ENCODE data around the gene SLC6A9.

Gene SLC6A9

DNA sequence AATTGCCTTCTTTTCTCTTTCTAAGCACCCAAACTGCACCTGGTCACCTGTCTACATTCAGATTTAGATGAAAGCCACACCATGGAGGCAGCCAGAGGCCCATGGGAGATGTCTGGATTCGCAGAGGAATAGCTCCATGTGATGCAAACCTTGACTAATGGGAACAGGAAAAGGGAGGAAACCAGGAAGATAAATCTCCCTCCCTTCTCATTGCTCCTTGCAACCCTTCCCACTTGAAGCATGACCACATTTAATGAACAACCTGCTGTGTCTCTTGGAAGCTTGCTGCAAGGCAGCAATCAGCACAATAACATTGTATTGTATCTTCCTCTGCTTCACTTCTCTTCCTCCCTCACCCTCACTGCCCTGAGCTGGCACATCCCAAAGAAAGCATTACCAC is 44.8 kb upstream of the SLC6A9 start:
- no peak for TF ChIP-seq FOXM1 (IDR thresholded peaks at IDR 0.05; ENCODE audit: borderline replicate concordance, low read depth)
- TF ChIP-seq CEBPB (IDR thresholded peaks at IDR 0.05) = no peak
- TF ChIP-seq TAF1 (IDR thresholded peaks at IDR 0.05; ENCODE audit: low read depth) = no peak
- no peak for TF ChIP-seq RAD21 (IDR thresholded peaks at IDR 0.05; ENCODE audit: low read depth)
- no peak for TF ChIP-seq ZBTB7A (IDR thresholded peaks at IDR 0.05; ENCODE audit: low read depth)
- no peak for TF ChIP-seq CREB1 (IDR thresholded peaks at IDR 0.05; ENCODE audit: low read depth)
- TF ChIP-seq, protein P1, sequence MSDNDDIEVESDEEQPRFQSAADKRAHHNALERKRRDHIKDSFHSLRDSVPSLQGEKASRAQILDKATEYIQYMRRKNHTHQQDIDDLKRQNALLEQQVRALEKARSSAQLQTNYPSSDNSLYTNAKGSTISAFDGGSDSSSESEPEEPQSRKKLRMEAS (IDR thresholded peaks at IDR 0.05) = no peak
- TF ChIP-seq TEAD4 (IDR thresholded peaks at IDR 0.05) = no peak
- TF ChIP-seq TCF12 (IDR thresholded peaks at IDR 0.05; ENCODE audit: low read depth) = no peak
- TF ChIP-seq EGR1 (IDR thresholded peaks at IDR 0.05) = no peak
- TF ChIP-seq NFIC (IDR thresholded peaks at IDR 0.05) = no peak
- TF ChIP-seq, protein P2, sequence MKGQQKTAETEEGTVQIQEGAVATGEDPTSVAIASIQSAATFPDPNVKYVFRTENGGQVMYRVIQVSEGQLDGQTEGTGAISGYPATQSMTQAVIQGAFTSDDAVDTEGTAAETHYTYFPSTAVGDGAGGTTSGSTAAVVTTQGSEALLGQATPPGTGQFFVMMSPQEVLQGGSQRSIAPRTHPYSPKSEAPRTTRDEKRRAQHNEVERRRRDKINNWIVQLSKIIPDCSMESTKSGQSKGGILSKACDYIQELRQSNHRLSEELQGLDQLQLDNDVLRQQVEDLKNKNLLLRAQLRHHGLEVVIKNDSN (IDR thresholded peaks at IDR 0.05) = no peak
- TF ChIP-seq, protein P3, sequence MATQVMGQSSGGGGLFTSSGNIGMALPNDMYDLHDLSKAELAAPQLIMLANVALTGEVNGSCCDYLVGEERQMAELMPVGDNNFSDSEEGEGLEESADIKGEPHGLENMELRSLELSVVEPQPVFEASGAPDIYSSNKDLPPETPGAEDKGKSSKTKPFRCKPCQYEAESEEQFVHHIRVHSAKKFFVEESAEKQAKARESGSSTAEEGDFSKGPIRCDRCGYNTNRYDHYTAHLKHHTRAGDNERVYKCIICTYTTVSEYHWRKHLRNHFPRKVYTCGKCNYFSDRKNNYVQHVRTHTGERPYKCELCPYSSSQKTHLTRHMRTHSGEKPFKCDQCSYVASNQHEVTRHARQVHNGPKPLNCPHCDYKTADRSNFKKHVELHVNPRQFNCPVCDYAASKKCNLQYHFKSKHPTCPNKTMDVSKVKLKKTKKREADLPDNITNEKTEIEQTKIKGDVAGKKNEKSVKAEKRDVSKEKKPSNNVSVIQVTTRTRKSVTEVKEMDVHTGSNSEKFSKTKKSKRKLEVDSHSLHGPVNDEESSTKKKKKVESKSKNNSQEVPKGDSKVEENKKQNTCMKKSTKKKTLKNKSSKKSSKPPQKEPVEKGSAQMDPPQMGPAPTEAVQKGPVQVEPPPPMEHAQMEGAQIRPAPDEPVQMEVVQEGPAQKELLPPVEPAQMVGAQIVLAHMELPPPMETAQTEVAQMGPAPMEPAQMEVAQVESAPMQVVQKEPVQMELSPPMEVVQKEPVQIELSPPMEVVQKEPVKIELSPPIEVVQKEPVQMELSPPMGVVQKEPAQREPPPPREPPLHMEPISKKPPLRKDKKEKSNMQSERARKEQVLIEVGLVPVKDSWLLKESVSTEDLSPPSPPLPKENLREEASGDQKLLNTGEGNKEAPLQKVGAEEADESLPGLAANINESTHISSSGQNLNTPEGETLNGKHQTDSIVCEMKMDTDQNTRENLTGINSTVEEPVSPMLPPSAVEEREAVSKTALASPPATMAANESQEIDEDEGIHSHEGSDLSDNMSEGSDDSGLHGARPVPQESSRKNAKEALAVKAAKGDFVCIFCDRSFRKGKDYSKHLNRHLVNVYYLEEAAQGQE (IDR thresholded peaks at IDR 0.05; ENCODE audit: low read depth) = no peak
- no peak for TF ChIP-seq YY1 (IDR thresholded peaks at IDR 0.05; ENCODE audit: low read depth)
- no peak for TF ChIP-seq EP300 (IDR thresholded peaks at IDR 0.05; ENCODE audit: borderline replicate concordance)

DNA sequence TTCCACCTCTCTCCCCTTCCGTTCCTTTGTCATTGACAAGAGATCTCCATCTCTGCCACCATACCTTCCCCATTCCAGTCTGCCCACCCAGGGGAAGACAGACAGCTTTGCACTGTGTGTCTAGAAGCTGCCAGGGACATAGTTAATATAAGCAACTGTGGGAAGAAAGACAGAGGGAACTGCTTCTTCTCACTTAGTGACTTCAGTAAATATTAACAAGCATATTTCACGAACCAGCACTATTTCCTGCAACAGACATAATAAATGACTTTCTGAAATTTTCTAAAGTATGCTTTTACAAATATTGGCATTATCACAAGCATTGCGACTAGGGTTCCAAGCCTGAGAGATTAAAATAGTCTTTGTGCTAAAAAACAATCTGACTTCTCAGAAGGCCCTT is 43.2 kb upstream of the SLC6A9 start:
- TF ChIP-seq ZBTB7A (IDR thresholded peaks at IDR 0.05; ENCODE audit: low read depth) = no peak
- no peak for TF ChIP-seq EP300 (IDR thresholded peaks at IDR 0.05; ENCODE audit: borderline replicate concordance)
- TF ChIP-seq, protein P1 (IDR thresholded peaks at IDR 0.05) = no peak
- no peak for TF ChIP-seq FOXM1 (IDR thresholded peaks at IDR 0.05; ENCODE audit: borderline replicate concordance, low read depth)
- TF ChIP-seq TAF1 (IDR thresholded peaks at IDR 0.05; ENCODE audit: low read depth) = no peak
- TF ChIP-seq TCF12 (IDR thresholded peaks at IDR 0.05; ENCODE audit: low read depth) = no peak
- TF ChIP-seq TEAD4 (IDR thresholded peaks at IDR 0.05) = no peak
- no peak for TF ChIP-seq NFIC (IDR thresholded peaks at IDR 0.05)
- TF ChIP-seq, protein P2 (IDR thresholded peaks at IDR 0.05) = no peak
- TF ChIP-seq CREB1 (IDR thresholded peaks at IDR 0.05; ENCODE audit: low read depth) = no peak
- TF ChIP-seq EGR1 (IDR thresholded peaks at IDR 0.05) = no peak
- no peak for TF ChIP-seq CEBPB (IDR thresholded peaks at IDR 0.05)
- no peak for TF ChIP-seq RAD21 (IDR thresholded peaks at IDR 0.05; ENCODE audit: low read depth)
- no peak for TF ChIP-seq YY1 (IDR thresholded peaks at IDR 0.05; ENCODE audit: low read depth)
- TF ChIP-seq, protein P3 (IDR thresholded peaks at IDR 0.05; ENCODE audit: low read depth) = no peak

DNA sequence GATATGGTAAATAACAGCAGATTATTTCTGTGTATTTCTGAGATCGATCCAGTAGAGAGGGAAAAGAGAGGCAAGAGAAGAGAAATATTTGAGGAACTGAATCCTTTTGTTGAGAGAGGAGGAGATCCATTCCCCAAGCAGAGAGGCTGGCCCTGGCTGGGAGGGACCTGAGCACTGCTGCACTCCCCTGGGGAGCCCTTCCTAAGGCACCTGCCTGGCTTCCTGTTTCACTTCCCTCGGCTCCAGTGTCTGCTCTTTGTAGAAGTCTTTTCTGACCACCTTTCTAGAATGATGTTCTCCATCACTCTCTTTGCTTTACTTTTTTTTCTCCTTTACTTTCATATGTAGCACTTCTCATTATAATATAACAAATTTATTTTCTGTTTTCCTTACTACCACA is 42.3 kb upstream of the SLC6A9 start:
- TF ChIP-seq, protein P2 (IDR thresholded peaks at IDR 0.05) = no peak
- TF ChIP-seq NFIC (IDR thresholded peaks at IDR 0.05) (no peak), TEAD4 (IDR thresholded peaks at IDR 0.05) (no peak), ZBTB7A (IDR thresholded peaks at IDR 0.05; ENCODE audit: low read depth) (no peak)

DNA sequence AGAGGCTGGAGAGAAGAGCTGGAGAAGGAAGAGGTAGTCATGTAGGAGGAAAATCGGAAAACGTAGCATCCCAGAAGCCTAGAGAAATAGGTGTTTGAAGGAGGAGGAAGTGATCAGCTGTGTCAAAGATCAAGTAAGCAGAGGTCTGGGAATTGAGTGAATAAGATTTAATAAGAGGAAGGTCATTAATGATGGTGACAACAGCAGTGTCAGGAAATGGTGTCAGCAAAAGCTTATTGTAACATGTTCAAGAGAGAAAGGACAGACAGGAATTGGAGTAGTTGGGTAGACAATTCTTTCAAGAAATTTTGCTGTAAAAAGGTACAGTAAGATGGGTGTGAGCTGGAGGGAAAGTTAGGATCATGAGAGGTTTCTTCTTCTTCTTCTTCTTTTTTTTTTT is 41.6 kb upstream of the SLC6A9 start:
- TF ChIP-seq TEAD4 (IDR thresholded peaks at IDR 0.05) = no peak
- TF ChIP-seq CEBPB (IDR thresholded peaks at IDR 0.05) = no peak
- TF ChIP-seq, protein P3 (IDR thresholded peaks at IDR 0.05; ENCODE audit: low read depth) = no peak
- TF ChIP-seq, protein P1 (IDR thresholded peaks at IDR 0.05) = no peak
- TF ChIP-seq, protein P2 (IDR thresholded peaks at IDR 0.05) = no peak
- no peak for TF ChIP-seq CREB1 (IDR thresholded peaks at IDR 0.05; ENCODE audit: low read depth)
- TF ChIP-seq YY1 (IDR thresholded peaks at IDR 0.05; ENCODE audit: low read depth) = no peak
- no peak for TF ChIP-seq ZBTB7A (IDR thresholded peaks at IDR 0.05; ENCODE audit: low read depth)
- TF ChIP-seq RAD21 (IDR thresholded peaks at IDR 0.05; ENCODE audit: low read depth) = no peak
- no peak for TF ChIP-seq EP300 (IDR thresholded peaks at IDR 0.05; ENCODE audit: borderline replicate concordance)
- no peak for TF ChIP-seq TAF1 (IDR thresholded peaks at IDR 0.05; ENCODE audit: low read depth)
- no peak for TF ChIP-seq TCF12 (IDR thresholded peaks at IDR 0.05; ENCODE audit: low read depth)
